Measurements from ENCODE around the gene C22orf31.

The C22orf31 gene

GRCh38 chr22:29023172-29023796 is 38.3 kb downstream of the C22orf31 start:
- no peak for DNase-seq

GRCh38 chr22:29022101-29022817 is 39.4 kb downstream of the C22orf31 start:
- no peak for DNase-seq

- no peak for DNase-seq
These were observed 43.1 kb downstream of the C22orf31 start for GRCh38 chr22:29018293-29019189.

DNA sequence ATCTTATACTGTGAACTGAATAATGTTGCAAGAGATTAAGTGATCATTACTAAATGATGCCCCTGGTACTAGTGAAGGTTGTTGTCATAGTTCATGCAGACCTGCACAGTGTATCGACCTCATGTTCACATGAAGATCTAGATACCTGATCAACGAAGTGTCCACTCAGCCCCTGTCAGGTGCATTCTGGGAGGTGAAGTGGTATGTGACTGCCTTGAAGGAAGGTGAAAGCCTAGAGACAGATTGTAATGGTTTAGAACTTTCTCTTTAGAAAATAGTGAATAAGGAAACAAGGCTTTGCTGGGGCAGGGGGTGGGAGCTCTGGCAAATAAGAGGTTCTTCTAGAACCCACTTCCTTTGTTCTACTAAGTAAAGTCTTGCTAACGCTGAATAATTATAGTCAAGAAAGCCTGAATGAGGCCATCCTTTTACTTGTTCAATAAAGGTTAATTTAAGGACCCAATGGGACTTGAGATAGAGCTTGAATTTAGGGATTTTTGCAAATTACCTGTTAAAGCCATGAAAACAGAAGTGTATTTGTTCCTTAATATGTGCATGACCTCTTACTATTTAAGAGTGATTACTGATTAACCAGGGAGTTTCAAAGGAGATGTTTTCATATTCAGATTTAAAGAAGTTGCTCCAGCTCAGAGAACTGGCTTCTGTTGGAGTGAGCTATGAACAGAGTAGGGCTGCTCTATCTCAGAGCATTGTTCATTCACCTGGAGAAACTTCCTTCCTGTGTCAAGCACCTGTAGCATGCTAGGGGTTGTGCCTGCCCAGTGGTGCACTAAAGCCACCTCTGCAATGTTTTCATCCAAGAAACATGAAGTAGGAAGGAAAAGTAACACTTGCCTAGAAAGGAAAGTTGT is 45.3 kb downstream of the C22orf31 start:
- DNase-seq, result no peak

DNA sequence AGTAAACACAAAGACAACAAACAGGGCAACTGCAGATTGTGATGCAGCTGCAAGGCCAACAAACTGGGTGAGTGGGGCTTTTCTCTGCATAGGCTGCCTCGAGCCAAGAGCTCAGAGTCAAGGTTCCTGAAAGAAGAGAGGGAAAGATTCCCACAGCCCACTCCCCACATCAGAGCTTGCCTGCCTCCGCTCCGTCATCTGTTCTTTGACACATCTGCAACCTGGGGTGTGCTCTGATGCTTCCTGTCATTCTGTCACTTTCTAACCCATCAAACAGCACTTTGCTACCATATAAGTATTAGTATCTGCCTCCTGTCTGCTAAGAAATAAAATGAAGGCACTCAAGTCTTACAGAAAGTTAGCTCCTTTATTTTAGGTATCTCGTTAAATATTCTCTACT is 46.9 kb downstream of the C22orf31 start:
- DNase-seq, result no peak

- DNase-seq, result no peak
These were observed 47.3 kb downstream of the C22orf31 start for GRCh38 chr22:29014293-29014692.

DNA sequence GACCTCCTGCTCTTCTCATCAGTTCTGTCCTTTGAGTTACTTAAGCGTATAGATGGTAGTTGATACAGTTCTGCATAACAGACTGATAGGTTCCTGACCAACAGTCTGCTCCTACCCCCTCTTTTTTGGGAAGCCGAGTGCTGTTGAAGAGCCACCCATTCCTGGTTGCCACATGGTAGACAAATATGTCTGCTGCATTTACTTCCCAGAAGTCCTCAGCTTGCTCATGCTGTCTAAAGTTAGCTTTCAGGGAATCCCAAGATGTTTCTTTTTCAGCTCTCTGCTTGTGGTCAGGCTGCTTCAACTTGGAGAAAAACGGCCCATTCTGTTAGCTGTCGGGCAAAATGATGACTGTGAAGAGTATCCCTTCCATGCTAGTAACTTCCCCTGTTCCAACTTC is 48.7 kb downstream of the C22orf31 start:
- no peak for DNase-seq

- no peak for DNase-seq
These were observed 49.6 kb downstream of the C22orf31 start for GRCh38 chr22:29012101-29012433.

DNA sequence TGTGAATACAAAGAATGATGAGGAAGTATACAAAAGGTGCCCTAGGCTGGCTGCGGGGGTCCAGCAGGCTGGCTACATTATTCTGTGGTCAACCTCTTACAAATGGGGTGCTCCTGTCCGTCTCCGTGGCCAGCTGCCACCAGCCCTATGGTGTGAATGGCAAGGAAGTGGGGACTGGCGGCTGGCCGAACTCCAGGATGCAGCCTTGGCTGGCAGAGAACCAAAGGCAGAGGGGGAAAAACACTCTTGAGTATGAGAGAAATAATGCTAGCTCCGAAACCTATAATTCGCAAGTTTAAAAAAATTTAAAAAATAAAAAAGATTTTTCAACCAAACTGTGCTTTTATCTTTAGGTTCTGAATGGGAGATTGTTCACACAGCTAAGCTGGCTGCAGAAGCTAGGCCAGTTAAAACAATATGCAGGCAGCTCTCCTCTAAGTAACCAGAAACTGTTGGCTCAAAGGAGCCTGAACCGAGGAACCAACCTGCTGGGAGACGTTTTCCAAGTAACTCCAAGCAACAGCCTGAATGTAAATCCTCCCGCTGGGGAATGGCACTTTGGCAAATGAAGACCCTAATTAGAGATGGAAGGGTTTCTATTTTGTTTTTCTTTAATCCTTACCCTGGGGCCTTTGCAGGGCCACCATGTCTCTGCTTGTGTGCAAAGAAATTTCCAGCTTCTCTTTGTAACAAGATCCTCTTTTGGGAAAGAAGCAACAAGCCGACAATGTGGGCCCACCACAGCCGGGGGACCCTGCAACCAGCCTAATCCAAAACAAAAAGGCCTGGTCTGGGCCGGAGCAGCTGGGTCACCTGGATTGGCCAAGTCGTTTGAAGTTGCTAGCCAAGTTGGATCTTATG is 50.2 kb downstream of the C22orf31 start:
- no peak for DNase-seq

- DNase-seq, result no peak
These were observed 52.5 kb downstream of the C22orf31 start for GRCh38 chr22:29009148-29009547.

All from NCI-H1694 (cell line).